ENCODE results near the gene RBM17.
A peak's percentile ranks its signal among the peaks of the same experiment; 100 is the strongest.

The RBM17 gene

DNA sequence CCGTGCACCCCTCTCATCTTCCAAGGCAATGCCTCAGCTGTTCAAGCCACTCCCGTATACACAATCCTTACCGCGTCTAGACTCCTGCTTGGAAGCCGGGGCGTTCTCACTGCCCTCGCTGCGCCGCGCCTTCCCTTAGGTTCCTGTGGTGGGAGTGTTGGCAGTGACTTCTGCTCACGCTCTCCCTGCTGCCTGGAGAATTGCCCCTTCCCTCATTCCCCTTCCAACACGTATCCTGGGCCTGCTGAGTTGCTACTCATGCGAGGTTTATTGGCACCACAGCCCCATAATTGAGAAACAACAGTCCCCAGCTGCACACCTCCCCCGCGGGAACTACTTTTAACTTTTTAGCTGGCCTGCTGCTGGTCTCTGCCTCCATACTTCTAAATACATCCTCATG is 31.9 kb downstream of the RBM17 start:
- Histone ChIP-seq H2BK15ac (ENCODE audit: low read length) (peak overlapping the region; percentile 72), H2AFZ (ENCODE audit: low read length) (no peak overlapping the region), H3K14ac (ENCODE audit: low read length) (no peak overlapping the region), H3K27me3 (ENCODE audit: control insufficient read depth in 3 of 3, insufficient read depth in 3 of 3, low read depth in 1 of 3, low read length in 3 of 3) (no peaks in the 10 kb centered on the region), H3K27ac (replicated peaks; ENCODE audit: low read length) (no peak overlapping the region), H3K18ac (ENCODE audit: low read length) (peak overlapping the region; percentile 65), H4K91ac (ENCODE audit: low read depth, low read length, poor library complexity) (no peak overlapping the region), H2AK5ac (ENCODE audit: low read depth, low read length) (no peak overlapping the region), H3K36me3 (replicated peaks in 1 of 2; ENCODE audit: control insufficient read depth in 2 of 2, insufficient read depth in 2 of 2, low read length in 2 of 2) (peaks cover 3 to 16% of the 10 kb centered on the region in 2 donors), H2BK12ac (ENCODE audit: low read length) (no peak overlapping the region), H3K9ac (ENCODE audit: low read depth, low read length, poor library complexity) (no peak overlapping the region), H3K4me1 (ENCODE audit: control insufficient read depth in 2 of 2, insufficient read depth in 1 of 2, low read depth in 1 of 2, low read length in 2 of 2) (peaks cover 0 to 2% of the 10 kb centered on the region in 2 donors), H3K4me3 (ENCODE audit: low read length in 2 of 2) (no peak overlapping the region), H3K23ac (ENCODE audit: low read depth, low read length, poor library complexity) (no peak overlapping the region), H2BK120ac (ENCODE audit: low read depth, low read length) (no peak overlapping the region), H3K4ac (ENCODE audit: low read length) (no peak overlapping the region), H3K79me1 (ENCODE audit: low read depth, low read length) (no peaks in the 10 kb centered on the region), H3K9me3 (replicated peaks in 1 of 2; ENCODE audit: control insufficient read depth in 2 of 2, insufficient read depth in 1 of 2, low read depth in 1 of 2, low read length in 2 of 2) (no peaks in the 10 kb centered on the region), H2BK5ac (ENCODE audit: low read length) (no peak overlapping the region), H4K8ac (ENCODE audit: low read depth, low read length) (no peak overlapping the region), H3K4me2 (ENCODE audit: insufficient read depth, low read length, poor library complexity, severe bottlenecking) (no peak overlapping the region)
- no peak for DNase-seq (ENCODE audit: low spot score)
- WGBS, 2 donors (ENCODE audit: extremely low coverage in 2 of 2, insufficient read length in 2 of 2, insufficient replicate concordance in 1 of 2): no CpG with 5 or more reads among the region's 15 CpGs

DNA sequence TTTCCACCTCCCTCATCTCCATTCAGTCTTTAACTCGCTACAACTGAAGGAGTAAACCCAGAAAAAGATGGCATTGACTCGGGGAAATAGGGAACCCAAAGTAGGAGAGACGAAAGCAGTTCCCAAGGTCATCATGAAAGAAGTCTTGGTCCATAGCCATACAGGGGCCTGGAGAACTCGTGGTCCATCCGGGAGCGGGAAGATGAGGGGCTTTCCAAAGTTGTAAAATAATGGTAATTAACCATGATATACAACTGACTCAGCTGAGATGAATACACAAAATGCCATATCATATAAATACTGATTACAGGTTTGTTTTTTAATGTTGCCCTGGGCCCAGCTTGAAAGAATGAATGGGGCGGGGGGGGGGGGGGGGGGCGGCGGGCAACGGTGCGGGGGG is 32.3 kb downstream of the RBM17 start:
- WGBS, 2 donors (ENCODE audit: extremely low coverage in 2 of 2, insufficient read length in 2 of 2, insufficient replicate concordance in 1 of 2): no CpG with 5 or more reads among the region's 11 CpGs
- no peak overlapping the region for H3K27ac ChIP-seq (replicated peaks; ENCODE audit: low read length)

GRCh38 chr10:6123532-6123931 is 34.7 kb downstream of the RBM17 start:
- H3K14ac ChIP-seq (ENCODE audit: low read length): no peak overlapping the region
- no peak overlapping the region for H4K8ac ChIP-seq (ENCODE audit: low read depth, low read length)
- no peak overlapping the region for H3K27ac ChIP-seq (replicated peaks; ENCODE audit: low read length)
- H3K9ac ChIP-seq (ENCODE audit: low read depth, low read length, poor library complexity): no peak overlapping the region
- H3K4me2 ChIP-seq (ENCODE audit: insufficient read depth, low read length, poor library complexity, severe bottlenecking): no peak overlapping the region
- no peaks in the 10 kb centered on the region for H3K79me1 ChIP-seq (ENCODE audit: low read depth, low read length)
- no peak overlapping the region for H4K91ac ChIP-seq (ENCODE audit: low read depth, low read length, poor library complexity)
- WGBS, 2 donors (ENCODE audit: extremely low coverage in 2 of 2, insufficient read length in 2 of 2, insufficient replicate concordance in 1 of 2): no CpG with 5 or more reads among the region's 5 CpGs
- H3K27me3 ChIP-seq (ENCODE audit: control insufficient read depth in 3 of 3, insufficient read depth in 3 of 3, low read depth in 1 of 3, low read length in 3 of 3): no peaks in the 10 kb centered on the region
- no peak overlapping the region for H3K4me3 ChIP-seq (ENCODE audit: low read length in 2 of 2)
- H3K36me3 ChIP-seq (replicated peaks in 1 of 2; ENCODE audit: control insufficient read depth in 2 of 2, insufficient read depth in 2 of 2, low read length in 2 of 2): no peaks in the 10 kb centered on the region
- H3K4me1 ChIP-seq (ENCODE audit: control insufficient read depth in 2 of 2, insufficient read depth in 1 of 2, low read depth in 1 of 2, low read length in 2 of 2): peaks cover 0 to 20% of the 10 kb centered on the region in 2 donors
- no peak overlapping the region for H2BK15ac ChIP-seq (ENCODE audit: low read length)
- H2AK5ac ChIP-seq (ENCODE audit: low read depth, low read length): no peak overlapping the region
- peaks cover 0 to 2% of the 10 kb centered on the region in 2 donors for H3K9me3 ChIP-seq (replicated peaks in 1 of 2; ENCODE audit: control insufficient read depth in 2 of 2, insufficient read depth in 1 of 2, low read depth in 1 of 2, low read length in 2 of 2)
- H2BK12ac ChIP-seq (ENCODE audit: low read length): no peak overlapping the region
- DNase-seq (ENCODE audit: low spot score): no peak
- H3K23ac ChIP-seq (ENCODE audit: low read depth, low read length, poor library complexity): no peak overlapping the region
- H2BK120ac ChIP-seq (ENCODE audit: low read depth, low read length): no peak overlapping the region
- H2BK5ac ChIP-seq (ENCODE audit: low read length): no peak overlapping the region
- H3K18ac ChIP-seq (ENCODE audit: low read length): no peak overlapping the region
- H3K4ac ChIP-seq (ENCODE audit: low read length): no peak overlapping the region
- H2AFZ ChIP-seq (ENCODE audit: low read length): no peak overlapping the region

More for the DNA sequence above, 32.3 kb downstream of the RBM17 start:
- no peak overlapping the region for H2BK12ac ChIP-seq (ENCODE audit: low read length)
- H3K4ac ChIP-seq (ENCODE audit: low read length): no peak overlapping the region
- H4K8ac ChIP-seq (ENCODE audit: low read depth, low read length): no peak overlapping the region
- H3K9me3 ChIP-seq (replicated peaks in 1 of 2; ENCODE audit: control insufficient read depth in 2 of 2, insufficient read depth in 1 of 2, low read depth in 1 of 2, low read length in 2 of 2): no peaks in the 10 kb centered on the region
- no peak overlapping the region for H3K18ac ChIP-seq (ENCODE audit: low read length)
- H3K4me2 ChIP-seq (ENCODE audit: insufficient read depth, low read length, poor library complexity, severe bottlenecking): no peak overlapping the region
- no peak overlapping the region for H3K9ac ChIP-seq (ENCODE audit: low read depth, low read length, poor library complexity)
- H2BK15ac ChIP-seq (ENCODE audit: low read length): no peak overlapping the region
- no peak overlapping the region for H3K14ac ChIP-seq (ENCODE audit: low read length)
- DNase-seq (ENCODE audit: low spot score): no peak
- peaks cover 0 to 4% of the 10 kb centered on the region in 2 donors for H3K4me1 ChIP-seq (ENCODE audit: control insufficient read depth in 2 of 2, insufficient read depth in 1 of 2, low read depth in 1 of 2, low read length in 2 of 2)
- no peak overlapping the region for H2AFZ ChIP-seq (ENCODE audit: low read length)
- H3K23ac ChIP-seq (ENCODE audit: low read depth, low read length, poor library complexity): no peak overlapping the region
- H2AK5ac ChIP-seq (ENCODE audit: low read depth, low read length): no peak overlapping the region
- H3K36me3 ChIP-seq (replicated peaks in 1 of 2; ENCODE audit: control insufficient read depth in 2 of 2, insufficient read depth in 2 of 2, low read length in 2 of 2): peaks cover 3 to 11% of the 10 kb centered on the region in 2 donors
- no peak overlapping the region for H4K91ac ChIP-seq (ENCODE audit: low read depth, low read length, poor library complexity)
- H2BK120ac ChIP-seq (ENCODE audit: low read depth, low read length): no peak overlapping the region
- H3K4me3 ChIP-seq (ENCODE audit: low read length in 2 of 2): no peak overlapping the region
- no peaks in the 10 kb centered on the region for H3K79me1 ChIP-seq (ENCODE audit: low read depth, low read length)
- no peak overlapping the region for H2BK5ac ChIP-seq (ENCODE audit: low read length)
- no peaks in the 10 kb centered on the region for H3K27me3 ChIP-seq (ENCODE audit: control insufficient read depth in 3 of 3, insufficient read depth in 3 of 3, low read depth in 1 of 3, low read length in 3 of 3)

DNA sequence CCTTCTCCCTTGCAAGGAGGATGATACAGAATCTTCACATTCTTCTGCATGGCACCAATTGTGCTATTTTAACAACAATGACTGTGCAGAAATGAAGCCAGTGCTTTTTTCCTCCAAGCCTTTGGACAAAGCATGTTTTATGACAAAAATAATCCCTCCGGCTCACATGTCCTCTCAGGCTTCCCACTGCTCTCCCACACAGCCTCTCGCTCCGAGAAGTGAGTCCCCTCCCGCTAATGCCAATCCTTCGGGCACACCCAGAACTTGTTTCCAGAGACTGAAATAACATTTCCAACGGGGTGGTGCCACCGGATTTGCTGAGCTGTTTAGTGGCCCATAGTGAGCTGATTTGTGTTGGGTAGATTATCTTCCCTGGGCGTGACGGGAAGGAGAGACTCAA is 35.8 kb downstream of the RBM17 start:
- H2AK5ac ChIP-seq (ENCODE audit: low read depth, low read length): no peak overlapping the region
- peaks cover 0 to 28% of the 10 kb centered on the region in 2 donors for H3K4me1 ChIP-seq (ENCODE audit: control insufficient read depth in 2 of 2, insufficient read depth in 1 of 2, low read depth in 1 of 2, low read length in 2 of 2)
- H3K36me3 ChIP-seq (replicated peaks in 1 of 2; ENCODE audit: control insufficient read depth in 2 of 2, insufficient read depth in 2 of 2, low read length in 2 of 2): no peaks in the 10 kb centered on the region
- no peak overlapping the region for H4K91ac ChIP-seq (ENCODE audit: low read depth, low read length, poor library complexity)
- H3K79me1 ChIP-seq (ENCODE audit: low read depth, low read length): no peaks in the 10 kb centered on the region
- no peak overlapping the region for H2AFZ ChIP-seq (ENCODE audit: low read length)
- no peak overlapping the region for H3K4ac ChIP-seq (ENCODE audit: low read length)
- H2BK120ac ChIP-seq (ENCODE audit: low read depth, low read length): no peak overlapping the region
- H3K9me3 ChIP-seq (replicated peaks in 1 of 2; ENCODE audit: control insufficient read depth in 2 of 2, insufficient read depth in 1 of 2, low read depth in 1 of 2, low read length in 2 of 2): peaks cover 0 to 2% of the 10 kb centered on the region in 2 donors
- H2BK5ac ChIP-seq (ENCODE audit: low read length): no peak overlapping the region
- no peak overlapping the region for H4K8ac ChIP-seq (ENCODE audit: low read depth, low read length)
- no peak overlapping the region for H3K23ac ChIP-seq (ENCODE audit: low read depth, low read length, poor library complexity)
- DNase-seq (ENCODE audit: low spot score): no peak
- H3K14ac ChIP-seq (ENCODE audit: low read length): no peak overlapping the region
- H3K27me3 ChIP-seq (ENCODE audit: control insufficient read depth in 3 of 3, insufficient read depth in 3 of 3, low read depth in 1 of 3, low read length in 3 of 3): no peaks in the 10 kb centered on the region
- no peak overlapping the region for H3K4me2 ChIP-seq (ENCODE audit: insufficient read depth, low read length, poor library complexity, severe bottlenecking)
- no CpG with 5 or more reads among the region's 9 CpGs for WGBS, 2 donors (ENCODE audit: extremely low coverage in 2 of 2, insufficient read length in 2 of 2, insufficient replicate concordance in 1 of 2)
- no peak overlapping the region for H2BK12ac ChIP-seq (ENCODE audit: low read length)
- H2BK15ac ChIP-seq (ENCODE audit: low read length): no peak overlapping the region
- no peak overlapping the region for H3K9ac ChIP-seq (ENCODE audit: low read depth, low read length, poor library complexity)
- H3K27ac ChIP-seq (replicated peaks; ENCODE audit: low read length): no peak overlapping the region
- H3K18ac ChIP-seq (ENCODE audit: low read length): no peak overlapping the region
- H3K4me3 ChIP-seq (ENCODE audit: low read length in 2 of 2): no peak overlapping the region

Measured in neuronal stem cell (in vitro differentiated cells).